K562 (cell line): Measurements from ENCODE around the gene DHX58. TPM values are rescaled to one million over a fixed set of nuclear protein-coding genes. Genes with fewer than 3 reads are reported as not detected.

Experiments
- ATAC-seq: fragments of 200-7000 bp; cut with Tn5 transposase; 3 replicates; pipeline ENCODE4 v1.9.1; 2020; ENCODE audit warnings: moderate library complexity
- BruUV-seq: library from RNA; stranded (reverse); fragments of 400-500 nt; replicated peaks from 2 replicates; lab custom pipeline; 2021; lab: Mats Ljungman, UMichigan
- CTCF ChIA-PET: fragments of 300-600 bp; formaldehyde crosslinking; extraction: SDS; loops from one replicate; lab custom pipeline; 2021; ENCODE audit warnings: low intra/inter-chr PET ratio; lab: Yijun Ruan, JAX
- POLR2A ChIA-PET: fragments of 300-600, 350-650 bp; sonication (Branson Sonifier 250); formaldehyde crosslinking; extraction: SDS; loops from one replicate; lab custom pipeline; 2021; ENCODE audit warnings: antibody characterized with exemption, inconsistent platforms; lab: Yijun Ruan, JAX
- DNase-seq, 4 experiments: peaks; one replicate each; pipeline versions ENCODE4 v3.0.0 to v3.0.0-alpha.2; 2011 to 2018; ENCODE audit warnings: low spot score in 3 of 4, mixed read lengths in 3 of 4; ENCODE audit errors: extremely low read depth in 1 of 4
- FAIRE-seq: peaks from 2 replicates; lab custom pipeline; 2011; peaks lifted over from hg19 to GRCh38; lab: Jason Lieb, UNC
- H2AFZ ChIP-seq: 2 replicates; pipeline ENCODE4 v1.6.0; 2011; ENCODE audit warnings: low read depth, low read length, control low read depth, inconsistent platforms
- H3K27ac ChIP-seq: fragments of 200-600 bp; 3 replicates; pipeline ENCODE4 v1.8.0; 2011; ENCODE audit warnings: low read depth, mild to moderate bottlenecking, control low read depth, inconsistent platforms, low read length, moderate library complexity, mixed read lengths; ENCODE audit errors: extremely low read depth
- H3K27me3 ChIP-seq, 2 experiments: fragments of 300-600 bp in 1 of 2; 2 replicates in 1 of 2; 3 replicates in 1 of 2; pipeline versions ENCODE4 v1.6.0 to v1.8.0; 2011; ENCODE audit warnings: inconsistent platforms in 2 of 2, low read length in 2 of 2, mild to moderate bottlenecking in 1 of 2, mixed read lengths in 1 of 2, moderate library complexity in 1 of 2; ENCODE audit not compliant: control insufficient read depth in 2 of 2, insufficient read depth in 2 of 2
- H3K36me3 ChIP-seq: fragments of 300-600 bp; 3 replicates; pipeline ENCODE4 v1.8.0; 2011; ENCODE audit warnings: mild to moderate bottlenecking, low read length, inconsistent platforms; ENCODE audit not compliant: control insufficient read depth, insufficient read depth
- H3K4me1 ChIP-seq, 2 experiments: fragments of 200-600 bp in 1 of 2; replicated peaks in 1 of 2; 2 replicates in 1 of 2; 3 replicates in 1 of 2; pipeline versions ENCODE4 v1.5.1 to v1.8.0; 2011; ENCODE audit warnings: inconsistent platforms in 2 of 2, low read length in 2 of 2, mild to moderate bottlenecking in 1 of 2, mixed read lengths in 1 of 2, moderate library complexity in 1 of 2; ENCODE audit not compliant: control insufficient read depth in 2 of 2, insufficient read depth in 2 of 2
- H3K4me2 ChIP-seq: 2 replicates; pipeline ENCODE4 v1.6.1; 2011; ENCODE audit warnings: low read length, control low read depth, inconsistent platforms, mixed read lengths; ENCODE audit not compliant: insufficient read depth
- H3K4me3 ChIP-seq: fragments of 200-600 bp; sonication (generic), shearing (Covaris generic); 2 replicates; pipeline ENCODE4 v1.5.1; 2016; ENCODE audit warnings: control low read depth, inconsistent platforms
- H3K79me2 ChIP-seq: fragments of 200-600 bp; 3 replicates; pipeline ENCODE4 v1.8.0; 2011; ENCODE audit warnings: low read length, inconsistent platforms; ENCODE audit not compliant: control insufficient read depth, insufficient read depth
- H3K9ac ChIP-seq, 2 experiments: 2 replicates each; pipeline versions ENCODE4 v1.6.0 to v1.6.1; 2011; ENCODE audit warnings: low read depth in 2 of 2, low read length in 2 of 2, control low read depth in 1 of 2, inconsistent platforms in 1 of 2, mild to moderate bottlenecking in 1 of 2, mixed read lengths in 1 of 2; ENCODE audit not compliant: insufficient read depth in 1 of 2
- H3K9me1 ChIP-seq: one replicate; pipeline ENCODE4 v1.6.0; 2011; ENCODE audit warnings: inconsistent platforms, mild to moderate bottlenecking, low read length, moderate library complexity; ENCODE audit not compliant: control insufficient read depth, insufficient read depth
- H3K9me3 ChIP-seq: replicated peaks from 2 replicates; pipeline ENCODE4 v1.5.1; 2011; ENCODE audit warnings: low read depth, low read length, inconsistent platforms; ENCODE audit not compliant: control insufficient read depth, insufficient read depth
- H4K20me1 ChIP-seq: replicated peaks from 2 replicates; pipeline ENCODE4 v1.6.1; 2011; ENCODE audit warnings: low read length, inconsistent platforms, mixed read lengths; ENCODE audit not compliant: control insufficient read depth, insufficient read depth
- CLOCK ChIP-seq: fragments of 250-450 bp; sonication (Bioruptor Pico); IDR thresholded peaks from 2 replicates; pipeline ENCODE4 v1.4.0; 2020; ENCODE audit warnings: mild to moderate bottlenecking, moderate library complexity, borderline replicate concordance
- ELF1 ChIP-seq: fragments of 200-800 bp; sonication (Bioruptor generic); IDR thresholded peaks from 2 replicates; pipeline ENCODE4 v1.6.1; 2016; ENCODE audit warnings: missing genetic modification characterization, missing compliant biosample characterization
- EP300 ChIP-seq: IDR thresholded peaks from 2 replicates; pipeline ENCODE4 v1.6.1; 2012; ENCODE audit warnings: low read length, improper control_type of control experiment
- KLF16 ChIP-seq: IDR thresholded peaks from 2 replicates; pipeline ENCODE4 v1.6.1; 2016; ENCODE audit warnings: antibody characterized with exemption
- MITF ChIP-seq: IDR thresholded peaks from 2 replicates; pipeline ENCODE4 v1.6.1; 2014; ENCODE audit warnings: antibody characterized with exemption
- NUFIP1 ChIP-seq: fragments of 450-650 bp; IDR thresholded peaks from 2 replicates; pipeline ENCODE4 v1.6.1; 2018; ENCODE audit not compliant: partially characterized antibody
- POU5F1 ChIP-seq: fragments of 150-350 bp; IDR thresholded peaks from 2 replicates; pipeline ENCODE4 v1.6.1; 2014; ENCODE audit warnings: borderline replicate concordance, low read length, low read depth, mild to moderate bottlenecking; ENCODE audit not compliant: partially characterized antibody
- TGIF2 ChIP-seq: sonication (generic); formaldehyde crosslinking; IDR thresholded peaks from 2 replicates; pipeline ENCODE4 v1.8.1; 2022; ENCODE audit warnings: mild to moderate bottlenecking, missing genetic modification reagents, moderate library complexity
- ZNF282 ChIP-seq: sonication (generic); formaldehyde crosslinking; IDR thresholded peaks from 2 replicates; pipeline ENCODE4 v1.8.1; 2023; ENCODE audit warnings: missing genetic modification reagents
- ZSCAN32 ChIP-seq: fragments of 450-650 bp; formaldehyde crosslinking; IDR thresholded peaks from 2 replicates; pipeline ENCODE4 v1.4.0; 2020; ENCODE audit warnings: mild to moderate bottlenecking, moderate library complexity
- WGBS: fragments of 100-300 bp; shearing (Covaris generic); methylation state at CpG from one replicate; pipeline ENCODE4 v1.1.6; 2016; ENCODE audit warnings: low coverage, mixed read lengths; ENCODE audit not compliant: insufficient coverage; ENCODE audit errors: missing lambda C conversion rate; 5-methylcytosine and 5-hydroxymethylcytosine counted together
- in situ Hi-C: fragments of 300-500 bp; cut with MboI; formaldehyde crosslinking; loops from 4 replicates; pipeline ENCODE4 v1.15.0; 2018; ENCODE audit warnings: inconsistent platforms, mixed read lengths
- intact Hi-C: fragments of 100-400 bp; cut with micrococcal nuclease; formaldehyde crosslinking; loops from 2 replicates; pipeline ENCODE4 v1.14.2; 2022
- polyA plus RNA-seq, 8 experiments: library from polyadenylated mRNA; depleted of rRNA in 4 of 8; stranded (reverse) in 5 of 8; unstranded in 3 of 8; fragments of >200 nt; fragmentation: Nextera tagmentation in 2 of 8; fragmentation: Illumina TruSeq in 1 of 8; extraction: Ambion mirVana in 2 of 8; extraction: Trizol in 1 of 8; gene quantifications; 2 replicates each; pipeline versions ENCODE4 v1.2.1 to v1.2.3, GENCODE V29; 2011 to 2014; ENCODE audit warnings: inconsistent platforms in 1 of 8, missing spikeins in 1 of 8
- total RNA-seq, 7 experiments: library from RNA; depleted of rRNA in 6 of 7; stranded (reverse); fragments of >200 nt in 6 of 7; fragmentation: Illumina TruSeq in 2 of 7; extraction: Trizol in 2 of 7; gene quantifications; 2 replicates each; pipeline versions ENCODE4 v1.2.1 to v1.2.3, GENCODE V29; 2011 to 2021; ENCODE audit warnings: low replicate concordance in 1 of 7
- TF ChIP-seq, protein P1 (sequence below): fragments of 450-650 bp; IDR thresholded peaks from 2 replicates; pipeline ENCODE4 v1.6.1; 2018; ENCODE audit not compliant: partially characterized antibody

Gene DHX58
- total and polyA plus RNA-seq, 9 of the 15 experiments (the other 6 are each of a cell fraction or from before 2014, with no cell fraction given), result 0.15 to 3.0 (median 1.4) TPM

GRCh38 chr17:42142371-42142896 lies 29.9 kb upstream of the DHX58 start:
- intact Hi-C loops (no loop called here), in situ Hi-C loops (no loop called here)
- Histone ChIP-seq H3K9ac (0 out of 4 replicates have a peak overlapping the region, but pooled peaks of 1 of the 2 experiments have one; percentile 54), H3K79me2 (peaks cover 73% of the 10 kb centered on the region), H3K27ac (no peak overlapping the region), H3K4me1 (0 out of 5 replicates have a peak, but pooled peaks cover 0 to 3% of the 10 kb centered on the region in 2 experiments), H2AFZ (no peak overlapping the region), H4K20me1 (peaks cover 18% of the 10 kb centered on the region; the same call in 1 of the 2 replicates), H3K9me3 (no peaks in the 10 kb centered on the region), H3K4me3 (no peak overlapping the region), H3K9me1 (no peaks in the 10 kb centered on the region), H3K4me2 (no peak overlapping the region), H3K27me3 (no peaks in the 10 kb centered on the region), H3K36me3 (peaks cover 70% of the 10 kb centered on the region; the same call in 2 of the 3 replicates)
- ChIA-PET CTCF (no interaction called here), POLR2A (interaction anchor here (0.6 to 1.6 kb wide), 5 partner anchors 9 to 111 kb away, joined by 3 to 6 read pairs (median 3); partner anchors contain the start of gene GHDC)
- no TSS peak for BruUV-seq
- ATAC-seq, result no peak
- 92% methylated on average over 7 of the region's 7 CpGs for WGBS
- no peak for DNase-seq
- FAIRE-seq, result no peak
- TF ChIP-seq, protein P1, sequence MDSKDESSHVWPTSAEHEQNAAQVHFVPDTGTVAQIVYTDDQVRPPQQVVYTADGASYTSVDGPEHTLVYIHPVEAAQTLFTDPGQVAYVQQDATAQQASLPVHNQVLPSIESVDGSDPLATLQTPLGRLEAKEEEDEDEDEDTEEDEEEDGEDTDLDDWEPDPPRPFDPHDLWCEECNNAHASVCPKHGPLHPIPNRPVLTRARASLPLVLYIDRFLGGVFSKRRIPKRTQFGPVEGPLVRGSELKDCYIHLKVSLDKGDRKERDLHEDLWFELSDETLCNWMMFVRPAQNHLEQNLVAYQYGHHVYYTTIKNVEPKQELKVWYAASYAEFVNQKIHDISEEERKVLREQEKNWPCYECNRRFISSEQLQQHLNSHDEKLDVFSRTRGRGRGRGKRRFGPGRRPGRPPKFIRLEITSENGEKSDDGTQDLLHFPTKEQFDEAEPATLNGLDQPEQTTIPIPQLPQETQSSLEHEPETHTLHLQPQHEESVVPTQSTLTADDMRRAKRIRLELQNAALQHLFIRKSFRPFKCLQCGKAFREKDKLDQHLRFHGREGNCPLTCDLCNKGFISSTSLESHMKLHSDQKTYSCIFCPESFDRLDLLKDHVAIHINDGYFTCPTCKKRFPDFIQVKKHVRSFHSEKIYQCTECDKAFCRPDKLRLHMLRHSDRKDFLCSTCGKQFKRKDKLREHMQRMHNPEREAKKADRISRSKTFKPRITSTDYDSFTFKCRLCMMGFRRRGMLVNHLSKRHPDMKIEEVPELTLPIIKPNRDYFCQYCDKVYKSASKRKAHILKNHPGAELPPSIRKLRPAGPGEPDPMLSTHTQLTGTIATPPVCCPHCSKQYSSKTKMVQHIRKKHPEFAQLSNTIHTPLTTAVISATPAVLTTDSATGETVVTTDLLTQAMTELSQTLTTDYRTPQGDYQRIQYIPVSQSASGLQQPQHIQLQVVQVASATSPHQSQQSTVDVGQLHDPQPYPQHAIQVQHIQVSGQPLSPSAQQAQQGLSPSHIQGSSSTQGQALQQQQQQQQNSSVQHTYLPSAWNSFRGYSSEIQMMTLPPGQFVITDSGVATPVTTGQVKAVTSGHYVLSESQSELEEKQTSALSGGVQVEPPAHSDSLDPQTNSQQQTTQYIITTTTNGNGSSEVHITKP, result no peak
- no peak for TF ChIP-seq MITF
- no peak for TF ChIP-seq ZNF282 (CRISPR knock-in tag)
- TF ChIP-seq KLF16, result no peak
- TF ChIP-seq ELF1, result no peak
- no peak for TF ChIP-seq POU5F1
- no peak for TF ChIP-seq TGIF2 (CRISPR knock-in tag)
- TF ChIP-seq NUFIP1, result no peak
- no peak for TF ChIP-seq ZSCAN32 (CRISPR knock-in tag)
- no peak for TF ChIP-seq CLOCK (CRISPR knock-in tag)
- TF ChIP-seq EP300, result no peak
- TF ChIP-seq, all 486 proteins: peak for 0
